ENCODE measurements around the gene ACTG1.
"Not testable (repeated sequence)": the region's sequence is repeated elsewhere in the genome, so short reads cannot be mapped to it uniquely, and the experiment has no call there.

ACTG1 gene

GRCh38 chr17:81531998-81532404, 19.4 kb upstream of the ACTG1 start:
- DNase-seq, result not testable (repeated sequence)

- DNase-seq, result not testable (repeated sequence)
Observed at GRCh38 chr17:81531013-81531412, 18.4 kb upstream of the ACTG1 start.

- no peak for DNase-seq
Observed at GRCh38 chr17:81529437-81529803, 16.8 kb upstream of the ACTG1 start.

- no peak for DNase-seq
Observed at GRCh38 chr17:81528651-81529436, 16.2 kb upstream of the ACTG1 start.

- no peak for DNase-seq
Observed at GRCh38 chr17:81528384-81528650, 15.7 kb upstream of the ACTG1 start.

- DNase-seq, result peak in 1 of 2 experiments; percentile 35
Observed at GRCh38 chr17:81527591-81528383, 15.2 kb upstream of the ACTG1 start, which contains the start of gene FSCN2. Gene FSCN2 (plus strand): TSS chr17:81528377. CDS start chr17:81528532, 155 bp downstream.

- DNase-seq, result no peak
Observed at GRCh38 chr17:81526662-81527571, 14.3 kb upstream of the ACTG1 start.

- DNase-seq, result no peak
Observed at GRCh38 chr17:81524865-81525159, 12.2 kb upstream of the ACTG1 start.

GRCh38 chr17:81524039-81524864, 11.7 kb upstream of the ACTG1 start:
- no peak for DNase-seq

GRCh38 chr17:81523402-81524038, 10.9 kb upstream of the ACTG1 start:
- peak; percentile 81 to 91 for DNase-seq

GRCh38 chr17:81522491-81523401, 10.1 kb upstream of the ACTG1 start:
- DNase-seq, result peak in 1 of 2 experiments; percentile 45

- no peak for DNase-seq
Observed at GRCh38 chr17:81520021-81520901, 7.7 kb upstream of the ACTG1 start.

GRCh38 chr17:81519284-81520020, 6.9 kb upstream of the ACTG1 start:
- DNase-seq, result no peak

- no peak for DNase-seq
Observed at GRCh38 chr17:81518785-81519283, 6.2 kb upstream of the ACTG1 start.

GRCh38 chr17:81518113-81518784, 5.7 kb upstream of the ACTG1 start:
- no peak for DNase-seq

GRCh38 chr17:81517339-81518112, 4.9 kb upstream of the ACTG1 start:
- DNase-seq, result no peak

GRCh38 chr17:81517009-81517338, 4.4 kb upstream of the ACTG1 start:
- no peak for DNase-seq

- no peak for DNase-seq
Observed at GRCh38 chr17:81516439-81516838, 3.8 kb upstream of the ACTG1 start.

Data from NCI-H446 (cell line).